Stimulated activated CD8-positive, alpha-beta memory T cell treated with anti-CD3 and anti-CD28 coated beads, Interleukin-15, amount 100 ng/mL, for 24 hours (primary cell): ENCODE data around the gene KDM2B.

Experiments
- DNase-seq: peaks from one replicate; pipeline ENCODE4 v3.0.0-alpha.2; 2020; ENCODE audit warnings: low read depth

Gene KDM2B

DNA sequence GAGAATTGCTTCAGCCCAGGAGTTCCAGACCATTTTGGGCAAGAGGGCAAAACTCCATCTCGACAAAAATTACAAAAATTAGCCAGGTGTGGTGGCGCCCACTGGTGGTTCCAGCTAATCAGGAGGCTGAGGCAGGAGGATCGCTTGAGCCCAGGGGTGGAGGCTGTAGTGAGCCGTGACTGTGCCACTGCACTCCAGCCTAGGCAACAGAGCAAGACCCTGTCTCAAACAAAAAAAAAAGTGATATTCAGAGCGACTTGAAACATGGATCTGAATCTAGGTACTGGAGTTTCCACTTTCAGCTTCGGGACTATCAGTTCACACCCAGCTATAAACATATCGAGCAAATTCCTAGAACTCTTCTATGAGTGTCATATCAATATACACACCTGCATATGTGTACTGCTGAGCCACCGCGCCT lies 197.2 kb downstream of the KDM2B start:
- DNase-seq = no peak

GRCh38 chr12:121379945-121380344 lies 200.9 kb downstream of the KDM2B start:
- no peak for DNase-seq
